Measurements from ENCODE around the gene SMIM10.

DNA sequence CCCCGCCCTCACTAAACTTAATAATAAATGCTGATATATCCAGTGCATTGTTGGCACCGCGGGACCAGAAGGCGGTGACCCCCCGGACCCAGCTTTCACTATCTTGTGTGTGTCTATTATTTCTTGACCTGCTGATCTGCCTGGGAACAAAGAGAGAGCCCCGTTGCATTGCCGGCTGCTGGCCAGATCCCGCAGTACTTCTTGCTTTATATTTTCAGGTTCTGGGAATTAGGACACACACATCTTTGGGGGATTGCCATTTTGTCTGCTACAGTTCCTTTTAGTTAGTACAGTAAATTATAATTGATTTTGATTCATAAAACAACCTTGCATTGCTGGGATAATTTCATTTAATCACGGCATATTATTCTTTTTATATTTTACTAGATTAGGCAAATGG lies 33.7 kb downstream of the SMIM10 start:
- TF ChIP-seq, protein P1, sequence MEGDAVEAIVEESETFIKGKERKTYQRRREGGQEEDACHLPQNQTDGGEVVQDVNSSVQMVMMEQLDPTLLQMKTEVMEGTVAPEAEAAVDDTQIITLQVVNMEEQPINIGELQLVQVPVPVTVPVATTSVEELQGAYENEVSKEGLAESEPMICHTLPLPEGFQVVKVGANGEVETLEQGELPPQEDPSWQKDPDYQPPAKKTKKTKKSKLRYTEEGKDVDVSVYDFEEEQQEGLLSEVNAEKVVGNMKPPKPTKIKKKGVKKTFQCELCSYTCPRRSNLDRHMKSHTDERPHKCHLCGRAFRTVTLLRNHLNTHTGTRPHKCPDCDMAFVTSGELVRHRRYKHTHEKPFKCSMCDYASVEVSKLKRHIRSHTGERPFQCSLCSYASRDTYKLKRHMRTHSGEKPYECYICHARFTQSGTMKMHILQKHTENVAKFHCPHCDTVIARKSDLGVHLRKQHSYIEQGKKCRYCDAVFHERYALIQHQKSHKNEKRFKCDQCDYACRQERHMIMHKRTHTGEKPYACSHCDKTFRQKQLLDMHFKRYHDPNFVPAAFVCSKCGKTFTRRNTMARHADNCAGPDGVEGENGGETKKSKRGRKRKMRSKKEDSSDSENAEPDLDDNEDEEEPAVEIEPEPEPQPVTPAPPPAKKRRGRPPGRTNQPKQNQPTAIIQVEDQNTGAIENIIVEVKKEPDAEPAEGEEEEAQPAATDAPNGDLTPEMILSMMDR (IDR thresholded peaks at IDR 0.05) = no peak
- no peak for TF ChIP-seq POLR2AphosphoS5 (IDR thresholded peaks at IDR 0.05)
- TF ChIP-seq POLR2A (IDR thresholded peaks at IDR 0.05; ENCODE audit: low read depth) = no peak
- no peak for TF ChIP-seq EP300 (IDR thresholded peaks at IDR 0.05)

Data from esophagus muscularis mucosa (tissue), 4 donors.